Measurements from ENCODE around the gene LITAFD.

The LITAFD gene

DNA sequence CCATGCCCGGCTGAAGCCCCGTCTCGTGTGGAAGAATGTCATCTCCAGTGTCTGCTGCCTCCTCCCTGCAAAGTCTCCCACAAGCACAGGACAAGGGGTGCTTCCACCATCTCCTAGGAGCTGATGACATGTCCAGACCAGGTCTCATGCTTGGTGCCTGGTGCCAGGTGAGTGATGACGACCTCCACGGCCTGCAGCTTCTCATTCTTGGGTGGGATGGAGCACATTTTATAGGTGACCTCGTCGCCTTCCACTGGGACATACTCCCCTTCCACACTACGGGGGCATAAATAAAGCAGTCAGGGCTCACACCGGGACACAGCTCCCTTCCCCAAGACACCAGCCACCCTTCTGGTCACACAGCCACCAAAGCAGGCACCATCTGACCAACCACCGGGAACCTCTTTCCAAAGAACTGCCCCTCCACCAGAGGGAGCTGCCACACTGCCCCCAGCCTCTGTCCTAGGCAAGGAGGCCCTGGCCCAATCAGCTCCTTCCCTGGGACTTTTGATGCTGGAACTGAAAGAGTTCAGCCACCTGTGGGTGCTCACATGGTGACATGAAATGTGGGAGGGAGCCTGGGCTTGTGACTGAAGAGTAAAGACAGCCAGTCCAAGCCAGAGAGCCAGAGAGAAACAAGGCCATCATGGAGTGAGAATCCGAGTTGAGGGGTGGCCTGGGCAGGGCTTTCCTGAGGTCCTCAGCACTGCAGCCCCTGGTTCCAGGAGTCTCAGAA is 26.9 kb upstream of the LITAFD start:
- TF ChIP-seq, protein P1, sequence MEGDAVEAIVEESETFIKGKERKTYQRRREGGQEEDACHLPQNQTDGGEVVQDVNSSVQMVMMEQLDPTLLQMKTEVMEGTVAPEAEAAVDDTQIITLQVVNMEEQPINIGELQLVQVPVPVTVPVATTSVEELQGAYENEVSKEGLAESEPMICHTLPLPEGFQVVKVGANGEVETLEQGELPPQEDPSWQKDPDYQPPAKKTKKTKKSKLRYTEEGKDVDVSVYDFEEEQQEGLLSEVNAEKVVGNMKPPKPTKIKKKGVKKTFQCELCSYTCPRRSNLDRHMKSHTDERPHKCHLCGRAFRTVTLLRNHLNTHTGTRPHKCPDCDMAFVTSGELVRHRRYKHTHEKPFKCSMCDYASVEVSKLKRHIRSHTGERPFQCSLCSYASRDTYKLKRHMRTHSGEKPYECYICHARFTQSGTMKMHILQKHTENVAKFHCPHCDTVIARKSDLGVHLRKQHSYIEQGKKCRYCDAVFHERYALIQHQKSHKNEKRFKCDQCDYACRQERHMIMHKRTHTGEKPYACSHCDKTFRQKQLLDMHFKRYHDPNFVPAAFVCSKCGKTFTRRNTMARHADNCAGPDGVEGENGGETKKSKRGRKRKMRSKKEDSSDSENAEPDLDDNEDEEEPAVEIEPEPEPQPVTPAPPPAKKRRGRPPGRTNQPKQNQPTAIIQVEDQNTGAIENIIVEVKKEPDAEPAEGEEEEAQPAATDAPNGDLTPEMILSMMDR (IDR thresholded peaks at IDR 0.05; ENCODE audit: low read depth, low read length): peak; percentile 20
- Histone ChIP-seq H3K9me3 (no peaks in the 10 kb centered on the region), H3K4me3 (ENCODE audit: low read depth, low read length) (no peak overlapping the region), H3K36me3 (peaks cover 80% of the 10 kb centered on the region), H3K4me1 (peaks cover 4% of the 10 kb centered on the region; the same call in 1 of the 2 replicates), H3K27me3 (no peaks in the 10 kb centered on the region)
- DNase-seq: no peak

DNA sequence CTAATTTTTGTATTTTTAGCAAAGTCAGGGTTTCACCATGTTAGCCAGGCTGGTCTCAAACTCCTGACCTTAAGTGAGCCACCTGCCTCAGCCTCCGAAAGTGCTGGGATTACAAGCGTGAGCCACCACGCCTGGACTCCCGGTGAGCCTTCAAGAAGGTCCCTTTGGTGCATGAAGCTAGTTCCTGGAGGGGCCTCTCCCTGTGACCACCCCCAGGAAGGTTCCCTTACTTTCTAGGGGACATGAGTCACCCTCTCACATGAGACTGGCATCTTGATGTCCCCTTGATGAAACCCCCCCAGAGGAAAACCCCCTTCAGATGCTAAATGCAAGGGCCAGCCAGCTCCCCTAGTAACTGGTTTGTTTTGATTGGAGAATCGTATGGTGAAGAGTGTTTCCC is 26.2 kb upstream of the LITAFD start:
- Histone ChIP-seq H3K36me3 (peaks cover 75% of the 10 kb centered on the region), H3K4me1 (no peaks in the 10 kb centered on the region), H3K27me3 (no peaks in the 10 kb centered on the region), H3K9me3 (no peaks in the 10 kb centered on the region), H3K4me3 (ENCODE audit: low read depth, low read length) (no peak overlapping the region)
- no peak for DNase-seq
- TF ChIP-seq, protein P1 (IDR thresholded peaks at IDR 0.05; ENCODE audit: low read depth, low read length): no peak

DNA sequence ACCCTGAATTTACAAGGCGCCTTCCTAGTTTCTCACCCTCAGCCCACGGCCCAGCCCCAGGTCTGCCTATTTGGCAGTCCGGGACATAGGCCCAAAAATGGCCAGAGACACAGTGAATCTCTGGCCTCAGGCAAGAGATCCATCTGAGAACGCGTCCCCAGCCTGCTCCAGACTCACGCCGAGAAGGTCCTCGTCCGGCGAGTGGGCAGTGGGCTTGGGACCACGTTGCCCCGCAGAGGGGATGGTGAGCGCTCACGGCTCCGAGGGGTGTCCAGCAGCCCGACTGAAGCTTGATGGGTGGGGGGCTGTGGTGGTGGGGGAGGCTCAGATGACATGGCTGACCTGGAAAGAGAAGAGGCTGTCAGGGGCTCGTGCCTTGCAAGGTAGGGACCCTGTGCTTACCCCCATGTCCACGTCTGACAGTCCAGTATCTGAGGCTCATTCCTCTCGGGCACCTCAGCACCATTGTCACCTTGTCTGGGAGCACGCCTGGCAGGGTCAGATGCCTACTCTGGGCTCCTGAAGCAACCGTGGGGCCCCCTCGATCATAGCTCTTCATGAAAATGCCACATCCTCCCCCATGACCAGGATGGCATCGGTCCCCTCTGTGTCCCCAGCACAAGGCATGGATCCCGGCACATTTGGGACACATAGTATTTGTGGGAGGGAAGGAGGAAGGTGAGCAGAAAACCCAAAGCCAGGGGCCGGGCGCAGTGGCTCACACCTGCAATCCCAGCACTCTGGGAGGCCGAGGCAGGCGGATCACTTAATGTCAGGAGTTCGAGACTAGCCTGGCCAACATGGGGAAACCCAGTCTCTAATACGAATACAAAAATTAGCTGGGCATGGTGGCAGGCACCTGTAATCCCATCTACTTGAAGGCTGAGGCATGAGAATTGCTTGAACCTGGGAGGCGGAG is 22.9 kb upstream of the LITAFD start:
- TF ChIP-seq, protein P1 (IDR thresholded peaks at IDR 0.05; ENCODE audit: low read depth, low read length): no peak
- Histone ChIP-seq H3K36me3 (peaks cover 54% of the 10 kb centered on the region), H3K4me3 (ENCODE audit: low read depth, low read length) (no peak overlapping the region), H3K9me3 (no peaks in the 10 kb centered on the region), H3K27me3 (no peaks in the 10 kb centered on the region), H3K4me1 (peaks cover 6% of the 10 kb centered on the region)
- DNase-seq: no peak

DNA sequence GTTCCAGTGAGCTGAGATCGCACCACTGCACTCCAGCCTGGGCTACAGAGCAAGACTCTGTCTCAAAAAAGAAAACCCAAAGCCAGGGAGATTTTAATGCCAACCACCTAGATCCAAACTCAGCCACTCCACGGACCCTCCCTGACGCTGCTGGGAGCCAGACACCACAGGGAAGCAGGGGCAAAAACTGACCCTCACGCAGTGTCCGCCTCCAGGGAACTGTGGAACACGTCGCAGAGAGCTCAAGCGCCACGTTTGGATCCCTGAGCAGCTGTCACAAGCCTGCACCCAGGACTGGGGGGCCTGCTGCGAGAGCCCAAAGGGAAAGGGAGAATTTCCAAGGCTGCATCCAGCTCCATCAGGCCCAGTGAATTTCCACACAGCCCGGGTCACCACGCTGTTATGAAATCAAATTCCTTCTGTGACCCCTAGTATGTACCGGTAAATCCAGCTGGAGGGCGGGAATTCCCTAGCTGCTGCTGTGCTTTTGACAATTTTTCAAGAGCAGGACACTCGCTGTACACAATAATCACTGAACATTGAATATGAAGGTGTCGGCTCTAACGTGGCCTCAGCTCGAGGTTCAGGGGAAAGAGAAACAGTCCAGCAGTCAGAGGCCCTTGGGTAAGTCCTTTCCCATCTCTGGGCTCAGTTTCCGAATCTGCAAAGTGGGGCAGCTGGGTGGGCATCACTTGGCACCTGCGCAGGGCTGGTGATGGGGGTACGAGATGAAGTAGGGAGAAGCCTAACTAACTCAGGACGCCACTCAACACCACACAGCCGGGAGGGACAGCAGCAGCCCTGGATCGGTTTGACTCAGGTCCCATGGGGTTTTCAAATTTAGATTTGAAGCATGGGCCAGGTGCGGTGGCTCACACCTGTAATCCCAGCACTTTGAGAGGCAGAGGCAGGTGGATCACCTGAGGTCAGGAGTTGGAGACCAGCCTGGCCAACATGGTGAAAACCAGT is 22.0 kb upstream of the LITAFD start:
- DNase-seq: no peak
- Histone ChIP-seq H3K9me3 (no peaks in the 10 kb centered on the region), H3K4me3 (ENCODE audit: low read depth, low read length) (no peak overlapping the region), H3K27me3 (no peaks in the 10 kb centered on the region), H3K4me1 (peaks cover 12% of the 10 kb centered on the region), H3K36me3 (peaks cover 45% of the 10 kb centered on the region)
- TF ChIP-seq, protein P1 (IDR thresholded peaks at IDR 0.05; ENCODE audit: low read depth, low read length): no peak

DNA sequence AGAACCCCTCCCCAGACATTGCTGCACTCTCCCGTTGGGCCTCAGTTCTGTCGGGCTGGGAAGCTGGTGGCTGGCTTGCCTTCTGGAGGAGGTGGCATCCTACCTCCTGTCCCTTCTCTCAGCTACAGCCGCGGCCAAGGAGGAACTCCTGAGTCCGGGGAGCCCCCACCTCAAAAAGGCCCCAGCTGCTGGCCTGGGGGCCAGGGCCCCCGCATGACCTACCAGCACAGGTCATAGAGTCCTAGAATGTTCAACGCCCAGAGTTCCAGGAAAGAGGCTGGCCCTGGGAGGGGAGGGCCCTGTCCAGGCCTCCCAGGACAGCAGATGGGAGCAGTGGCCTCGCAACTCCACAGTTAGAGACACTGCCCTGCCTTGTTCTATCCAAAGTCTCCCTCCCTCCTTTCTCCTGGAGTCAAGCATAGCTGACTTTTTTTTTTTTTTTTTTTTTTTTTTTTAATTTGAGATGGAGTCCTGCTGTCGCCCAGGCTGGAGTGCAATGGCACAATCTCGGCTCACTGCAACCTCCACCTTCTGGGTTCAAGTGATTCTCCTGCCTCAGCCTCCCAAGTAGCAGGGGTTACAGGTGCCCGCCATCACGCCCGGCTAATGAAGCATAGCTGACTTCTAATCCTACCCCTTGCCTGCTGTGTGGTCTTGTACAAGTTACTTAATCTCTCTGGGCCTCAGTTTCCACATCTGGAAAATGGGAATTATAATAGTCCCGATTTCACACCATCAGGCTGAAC is 20.4 kb upstream of the LITAFD start:
- peaks cover 15% of the 10 kb centered on the region for H3K4me1 ChIP-seq
- no peaks in the 10 kb centered on the region for H3K9me3 ChIP-seq
- H3K36me3 ChIP-seq: peaks cover 29% of the 10 kb centered on the region
- no peak overlapping the region for H3K4me3 ChIP-seq (ENCODE audit: low read depth, low read length)
- TF ChIP-seq, protein P1 (IDR thresholded peaks at IDR 0.05; ENCODE audit: low read depth, low read length): no peak
- no peak for DNase-seq
- H3K27me3 ChIP-seq: no peaks in the 10 kb centered on the region

Measured in BE2C (cell line).